ENCODE results near the gene TAF15.

The TAF15 gene

GRCh38 chr17:35825206-35825605 is 15.9 kb downstream of the TAF15 start:
- no peak for DNase-seq

GRCh38 chr17:35841101-35841500 is 31.8 kb downstream of the TAF15 start:
- no peak for DNase-seq

- no peak for DNase-seq
Observed at GRCh38 chr17:35841505-35841904, 32.2 kb downstream of the TAF15 start.

DNA sequence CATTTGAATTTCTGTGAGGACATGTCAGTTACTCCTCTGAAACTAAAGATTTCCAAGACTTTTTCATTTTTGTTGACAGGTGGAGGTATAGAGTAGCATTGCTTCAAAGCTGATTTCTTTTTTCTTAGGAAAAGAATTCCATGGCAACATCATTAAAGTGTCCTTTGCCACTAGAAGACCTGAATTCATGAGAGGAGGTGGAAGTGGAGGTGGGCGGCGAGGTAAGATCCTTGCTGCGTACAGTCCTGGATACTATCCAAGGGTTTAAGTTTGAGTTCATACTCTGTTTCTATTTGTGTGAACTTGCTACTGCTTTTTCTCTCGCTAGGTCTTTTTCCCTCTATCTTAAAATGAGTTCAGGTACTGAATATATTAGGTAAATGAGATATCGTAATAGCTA is 33.0 kb downstream of the TAF15 start:
- no peak for DNase-seq

GRCh38 chr17:35843698-35844097 is 34.4 kb downstream of the TAF15 start:
- DNase-seq: no peak

DNA sequence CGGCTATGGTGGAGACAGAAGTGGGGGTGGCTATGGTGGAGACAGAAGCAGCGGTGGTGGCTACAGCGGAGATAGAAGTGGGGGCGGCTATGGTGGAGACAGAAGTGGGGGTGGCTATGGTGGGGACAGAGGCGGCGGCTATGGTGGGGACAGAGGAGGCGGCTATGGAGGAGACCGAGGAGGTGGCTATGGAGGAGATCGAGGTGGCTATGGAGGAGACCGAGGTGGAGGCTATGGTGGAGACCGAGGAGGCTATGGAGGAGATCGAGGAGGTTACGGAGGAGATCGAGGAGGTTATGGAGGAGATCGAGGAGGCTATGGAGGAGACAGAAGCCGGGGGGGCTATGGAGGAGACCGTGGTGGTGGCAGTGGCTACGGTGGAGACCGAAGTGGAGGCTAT is 35.3 kb downstream of the TAF15 start:
- no peak for DNase-seq

DNA sequence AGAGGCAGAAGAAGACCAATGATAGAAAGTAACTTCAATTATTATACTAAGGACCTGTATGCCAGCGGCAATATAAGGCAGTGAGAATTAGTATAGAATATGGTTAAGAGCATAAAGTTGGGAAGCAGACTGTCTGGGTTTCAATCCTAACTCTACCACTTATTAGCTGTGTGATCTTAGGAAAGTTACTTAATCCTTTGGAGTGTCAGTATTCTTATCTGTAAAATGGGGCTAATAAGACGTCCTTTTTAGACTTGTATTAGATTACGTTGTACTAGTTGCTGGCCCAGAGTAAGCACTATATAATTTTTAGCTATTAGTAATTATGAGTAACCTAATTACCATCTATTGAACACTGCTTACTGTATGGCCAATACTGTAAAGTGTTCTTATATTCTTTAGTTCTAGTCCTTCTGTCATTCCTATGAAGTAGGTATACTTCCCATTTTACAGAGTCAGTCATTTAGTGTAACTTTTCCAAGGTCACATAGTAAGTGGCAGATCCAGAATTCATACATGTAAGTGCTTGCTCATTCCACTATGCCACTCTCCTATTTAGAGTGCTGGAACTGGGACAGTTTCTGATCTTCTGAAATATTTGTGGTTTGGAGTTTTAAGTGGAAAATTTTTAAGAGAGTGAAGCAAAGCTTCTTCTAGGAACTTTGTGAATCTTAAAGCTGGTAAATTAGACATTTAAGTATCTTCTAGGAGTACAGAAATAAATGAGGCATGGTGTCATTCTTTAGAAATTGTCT is 36.9 kb downstream of the TAF15 start:
- DNase-seq: no peak

GRCh38 chr17:35847006-35847405 is 37.7 kb downstream of the TAF15 start:
- no peak for DNase-seq

- no peak for DNase-seq
Observed at GRCh38 chr17:35847633-35848373, 38.5 kb downstream of the TAF15 start.

GRCh38 chr17:35849469-35850348 is 40.4 kb downstream of the TAF15 start:
- peak; percentile 11 for DNase-seq

DNA sequence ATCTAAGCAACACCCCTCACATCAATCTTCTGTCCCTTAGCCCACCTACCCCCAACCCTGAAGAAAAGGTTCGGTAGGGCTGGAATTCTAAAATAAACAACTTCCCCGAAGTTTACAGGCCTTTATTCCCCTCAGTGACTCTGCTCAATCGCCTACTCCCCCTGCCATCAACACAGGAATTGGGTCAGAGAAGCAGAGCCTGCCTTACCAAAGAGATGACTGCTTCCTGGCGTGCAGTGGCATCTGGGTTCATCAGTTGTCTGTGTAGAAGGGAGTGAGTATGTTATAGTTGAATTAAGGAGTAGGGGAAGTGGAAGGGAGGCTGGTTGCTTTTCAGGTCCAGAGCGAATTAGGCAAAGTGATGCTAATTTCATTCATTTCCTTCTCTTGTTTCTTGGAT is 46.7 kb downstream of the TAF15 start:
- DNase-seq: no peak

DNA sequence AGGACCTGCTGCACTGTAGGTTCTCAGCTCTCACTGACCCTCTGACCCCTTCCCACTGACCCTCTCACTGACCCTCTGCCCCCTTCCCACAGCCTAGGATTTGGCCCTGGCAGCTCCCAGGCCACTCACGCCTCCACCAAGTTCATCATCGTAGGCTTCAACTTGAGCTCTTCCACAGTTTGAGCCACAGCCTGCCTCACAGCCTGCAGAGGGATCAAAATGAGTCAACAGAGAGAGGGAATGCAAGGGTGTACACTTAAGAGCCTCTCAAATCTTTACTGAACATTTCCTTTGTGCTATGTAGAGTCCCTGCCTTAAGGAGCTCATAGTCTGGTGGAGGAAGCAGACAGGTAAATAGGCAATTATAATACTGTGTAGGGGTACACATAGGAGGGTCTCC is 47.3 kb downstream of the TAF15 start:
- DNase-seq: no peak

DNA sequence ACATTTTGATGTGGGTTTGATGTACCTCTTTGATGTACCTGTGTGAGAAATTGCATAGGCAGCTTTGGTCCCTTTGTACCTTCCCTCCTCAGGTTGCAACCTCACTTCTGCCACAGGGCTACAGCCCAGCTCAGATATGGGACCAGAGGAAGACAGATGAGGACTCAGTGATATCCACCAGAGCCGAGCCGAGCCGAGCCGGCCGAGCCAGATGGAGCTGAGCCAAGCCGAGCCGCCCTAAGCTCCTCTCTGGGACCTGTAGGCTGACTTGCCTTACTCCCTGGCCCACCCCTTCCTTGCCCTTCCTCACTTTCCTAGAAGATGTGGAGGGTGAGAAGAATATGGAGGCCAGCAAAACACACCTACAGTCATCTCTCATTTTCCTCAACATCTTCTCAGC is 55.6 kb downstream of the TAF15 start:
- DNase-seq: no peak

DNA sequence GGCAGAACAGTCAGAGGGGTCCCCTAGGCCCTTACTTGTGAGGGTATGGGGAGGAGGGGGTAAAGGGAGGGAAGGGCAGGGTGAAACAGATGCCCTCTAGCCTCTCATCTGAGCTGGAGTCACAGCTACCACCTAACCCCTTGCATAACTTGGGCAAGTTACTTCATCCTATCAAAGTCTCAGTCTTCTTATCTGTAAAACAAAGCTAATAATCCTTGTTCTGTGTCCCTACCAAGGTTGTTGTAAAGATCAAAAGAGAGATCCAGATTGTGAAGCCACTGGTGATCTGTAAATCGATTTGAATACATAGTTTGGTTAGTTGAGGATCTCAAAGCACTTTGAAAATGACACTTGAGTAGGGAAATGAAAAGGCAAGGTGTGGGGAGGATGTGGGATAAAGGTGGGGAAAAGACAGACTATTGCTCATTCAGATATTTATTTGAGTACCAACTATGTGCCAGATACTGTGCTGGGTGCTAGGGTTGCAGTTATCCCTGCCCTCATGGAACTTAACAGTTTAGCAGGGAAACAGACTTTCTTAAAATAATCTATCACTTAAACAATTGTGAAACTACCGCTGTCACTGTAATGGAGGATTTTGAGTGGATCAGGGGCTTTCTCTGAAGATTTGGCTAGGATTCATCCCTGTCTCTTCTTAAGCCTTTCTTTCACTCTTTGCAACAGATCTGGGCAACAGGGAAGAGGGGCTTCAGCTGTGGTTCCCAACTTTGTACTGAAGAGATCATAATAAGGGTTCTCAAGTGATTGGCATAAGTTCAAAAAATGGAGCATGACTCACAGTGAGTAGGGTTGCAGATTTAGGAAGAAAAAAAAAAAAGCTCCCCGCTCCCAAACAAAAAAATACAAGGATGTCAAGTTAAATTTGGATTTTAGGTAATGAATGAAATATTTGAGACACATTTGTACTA is 56.4 kb downstream of the TAF15 start:
- peak; percentile 9 for DNase-seq

- no peak for DNase-seq
Observed at GRCh38 chr17:35866341-35866950, 57.2 kb downstream of the TAF15 start.

DNA sequence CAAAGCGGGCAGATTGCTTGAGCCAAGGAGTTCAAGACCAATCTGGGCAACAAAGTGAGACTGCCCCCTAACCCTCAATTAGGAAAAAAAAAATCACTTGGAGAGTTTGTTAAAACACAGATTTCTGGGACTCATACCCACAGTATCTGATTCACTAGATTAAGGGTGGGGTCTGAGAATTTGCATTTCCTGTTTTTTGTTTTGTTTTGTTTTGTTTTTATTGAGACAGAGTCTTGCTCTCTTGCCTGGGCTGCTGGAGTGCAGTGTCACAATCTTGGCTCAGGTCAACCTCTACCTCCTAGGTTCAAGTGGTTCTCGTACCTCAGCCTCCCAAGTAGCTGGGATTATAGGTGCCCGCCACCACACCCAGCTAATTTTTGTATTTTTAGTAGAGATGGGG is 58.3 kb downstream of the TAF15 start:
- no peak for DNase-seq

GRCh38 chr17:35868737-35869136 is 59.5 kb downstream of the TAF15 start, which contains the start of gene HEATR9:
HEATR9 (minus strand) TSS chr17:35868891; CDS start chr17:35868742, 149 bp downstream.
- DNase-seq: no peak

- no peak for DNase-seq
Observed at GRCh38 chr17:35870906-35871819, 61.9 kb downstream of the TAF15 start.

GRCh38 chr17:35872196-35872980 is 63.1 kb downstream of the TAF15 start:
- no peak for DNase-seq
